IPS-18a (cell line): Measurements from ENCODE around the gene B4GALNT3.

Experiments used
- H3K27ac ChIP-seq: one replicate; pipeline ENCODE4 v1.5.1; 2013; ENCODE audit warnings: low read length
- H3K27me3 ChIP-seq: one replicate; pipeline ENCODE4 v1.6.1; 2013; ENCODE audit warnings: mild to moderate bottlenecking, low read length; ENCODE audit not compliant: control insufficient read depth, insufficient read depth
- H3K36me3 ChIP-seq: one replicate; pipeline ENCODE4 v1.6.1; 2013; ENCODE audit warnings: low read depth, low read length; ENCODE audit not compliant: control insufficient read depth
- H3K4me1 ChIP-seq: one replicate; pipeline ENCODE4 v1.6.1; 2013; ENCODE audit warnings: low read depth, low read length; ENCODE audit not compliant: control insufficient read depth
- H3K4me3 ChIP-seq: one replicate; pipeline ENCODE4 v1.5.1; 2013; ENCODE audit warnings: low read length
- H3K9ac ChIP-seq: one replicate; pipeline ENCODE4 v1.6.1; 2013; ENCODE audit warnings: mild to moderate bottlenecking, low read length, moderate library complexity
- H3K9me3 ChIP-seq: one replicate; pipeline ENCODE4 v1.6.1; 2013; ENCODE audit warnings: low read depth, low read length; ENCODE audit not compliant: control insufficient read depth

The B4GALNT3 gene

DNA sequence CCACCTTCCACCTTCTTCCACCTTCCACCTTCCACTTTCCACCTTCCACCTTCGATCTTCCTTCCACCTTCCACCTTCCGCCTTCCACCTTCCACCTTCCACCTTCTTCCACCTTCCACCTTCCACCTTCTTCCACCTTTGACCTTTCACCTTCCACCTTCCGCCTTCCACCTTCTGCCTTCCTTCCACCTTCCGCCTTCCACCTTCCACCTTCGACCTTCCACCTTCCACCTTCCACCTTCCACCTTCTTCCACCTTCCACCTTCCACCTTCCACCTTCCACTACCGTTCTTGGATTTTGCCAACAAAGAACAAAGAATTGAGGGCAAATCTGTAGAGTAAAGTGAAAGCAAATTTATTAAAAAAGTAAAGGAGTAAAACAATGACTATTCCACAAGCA is 53.2 kb downstream of the B4GALNT3 start:
- H3K36me3 ChIP-seq = no peaks in the 10 kb centered on the region
- H3K4me1 ChIP-seq = peaks cover 24% of the 10 kb centered on the region
- H3K4me3 ChIP-seq = no peak overlapping the region
- H3K9me3 ChIP-seq = no peaks in the 10 kb centered on the region
- no peaks in the 10 kb centered on the region for H3K27me3 ChIP-seq
- H3K9ac ChIP-seq = no peak overlapping the region
- no peak overlapping the region for H3K27ac ChIP-seq

DNA sequence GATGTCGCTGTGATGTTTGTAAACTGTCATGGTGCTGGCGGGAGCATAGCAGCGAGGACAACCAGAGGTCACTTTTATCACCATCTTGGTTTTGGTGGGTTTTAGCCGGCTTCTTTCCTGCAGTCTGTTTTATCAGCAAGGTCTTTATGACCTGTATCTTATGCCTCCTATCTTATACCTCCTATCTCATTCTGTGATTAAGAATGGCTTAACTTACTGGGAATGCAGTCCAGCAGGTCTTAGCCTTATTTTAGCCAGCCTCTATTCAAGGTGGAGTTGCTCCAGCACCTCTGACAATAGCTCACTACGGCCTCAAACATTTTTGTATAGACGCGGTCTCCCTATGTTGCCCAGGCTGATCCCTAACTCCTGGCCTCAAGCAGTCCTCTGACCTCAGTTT is 53.7 kb downstream of the B4GALNT3 start:
- Histone ChIP-seq H3K36me3 (no peaks in the 10 kb centered on the region), H3K9me3 (no peaks in the 10 kb centered on the region), H3K9ac (no peak overlapping the region), H3K27me3 (no peaks in the 10 kb centered on the region), H3K4me1 (peaks cover 23% of the 10 kb centered on the region), H3K4me3 (no peak overlapping the region), H3K27ac (no peak overlapping the region)

DNA sequence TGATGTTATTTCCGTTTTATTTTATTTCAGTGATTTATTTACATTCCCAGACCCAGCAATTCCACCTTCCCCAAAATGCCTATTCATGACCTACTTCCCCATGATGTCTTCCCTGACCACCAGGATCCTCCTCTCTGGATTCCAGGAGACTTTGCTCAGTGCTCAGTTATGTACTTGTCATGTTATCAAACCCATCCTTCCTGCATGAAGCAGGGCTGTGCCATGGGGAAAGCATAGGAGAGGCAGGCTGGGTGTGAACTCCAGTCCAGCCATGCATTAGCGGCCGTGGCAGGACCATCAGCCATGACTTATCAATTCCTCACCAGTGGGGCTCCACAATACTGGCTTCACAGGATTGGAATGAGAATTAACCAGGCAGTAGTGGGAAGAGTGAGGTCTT is 57.8 kb downstream of the B4GALNT3 start:
- H3K36me3 ChIP-seq = no peaks in the 10 kb centered on the region
- H3K27me3 ChIP-seq = no peaks in the 10 kb centered on the region
- no peak overlapping the region for H3K27ac ChIP-seq
- no peaks in the 10 kb centered on the region for H3K4me1 ChIP-seq
- H3K9me3 ChIP-seq = no peaks in the 10 kb centered on the region
- H3K4me3 ChIP-seq = no peak overlapping the region
- no peak overlapping the region for H3K9ac ChIP-seq

DNA sequence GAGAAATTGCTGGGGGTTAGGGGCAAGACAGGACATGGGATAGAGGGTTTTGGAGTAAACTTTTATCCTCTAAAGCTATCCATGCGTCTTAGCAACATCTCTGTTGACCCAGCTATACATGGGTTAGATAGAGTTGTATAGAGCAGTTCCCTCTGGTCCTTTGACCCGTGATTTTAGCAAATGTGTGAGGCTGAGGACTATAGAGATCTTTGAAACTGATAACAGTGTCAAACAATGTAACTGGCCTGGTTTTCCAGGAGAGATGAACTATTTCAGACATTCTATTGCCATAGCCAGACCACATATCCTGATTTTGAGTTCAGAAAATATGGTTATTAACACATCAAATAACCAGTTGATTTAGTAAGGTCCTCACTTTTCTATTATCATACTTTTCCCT is 60.4 kb downstream of the B4GALNT3 start:
- Histone ChIP-seq H3K4me1 (no peaks in the 10 kb centered on the region), H3K4me3 (no peak overlapping the region), H3K27me3 (no peaks in the 10 kb centered on the region), H3K9me3 (no peaks in the 10 kb centered on the region), H3K27ac (no peak overlapping the region), H3K9ac (no peak overlapping the region), H3K36me3 (no peaks in the 10 kb centered on the region)

DNA sequence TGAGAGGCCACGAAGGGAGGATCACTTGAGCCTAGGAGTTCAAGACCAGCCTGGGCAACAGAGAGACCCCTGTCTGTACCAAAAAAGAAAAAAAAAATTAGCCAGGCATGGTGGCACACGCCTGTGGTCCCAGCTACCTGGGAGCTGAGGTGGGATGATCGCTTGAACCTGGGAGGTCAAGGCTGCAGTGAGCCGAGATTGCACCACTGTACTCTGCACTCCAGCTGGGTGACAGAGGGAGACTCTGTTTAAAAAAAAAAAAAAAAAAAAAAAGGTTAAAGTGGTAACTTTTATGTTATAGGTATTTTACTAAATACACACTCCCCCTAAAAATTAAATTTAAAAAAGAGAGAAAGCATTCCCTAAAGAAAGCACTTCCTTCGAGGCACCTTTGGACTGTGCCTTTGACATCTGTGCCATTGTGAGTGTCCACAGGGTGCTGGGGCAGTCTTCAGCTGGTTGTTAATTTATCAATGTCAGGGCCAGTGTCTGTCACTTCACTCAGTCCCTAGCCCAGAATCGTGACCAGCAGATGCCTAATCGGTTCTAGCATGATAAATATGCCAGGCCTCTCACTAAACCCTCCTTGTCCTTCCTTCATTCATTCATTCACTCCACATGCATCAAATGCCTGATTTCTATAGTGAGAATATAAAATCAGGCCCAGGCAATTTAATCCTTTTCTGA is 63.1 kb downstream of the B4GALNT3 start:
- no peaks in the 10 kb centered on the region for H3K36me3 ChIP-seq
- no peak overlapping the region for H3K27ac ChIP-seq
- H3K27me3 ChIP-seq = no peaks in the 10 kb centered on the region
- H3K9ac ChIP-seq = no peak overlapping the region
- no peaks in the 10 kb centered on the region for H3K4me1 ChIP-seq
- no peaks in the 10 kb centered on the region for H3K9me3 ChIP-seq
- H3K4me3 ChIP-seq = no peak overlapping the region

DNA sequence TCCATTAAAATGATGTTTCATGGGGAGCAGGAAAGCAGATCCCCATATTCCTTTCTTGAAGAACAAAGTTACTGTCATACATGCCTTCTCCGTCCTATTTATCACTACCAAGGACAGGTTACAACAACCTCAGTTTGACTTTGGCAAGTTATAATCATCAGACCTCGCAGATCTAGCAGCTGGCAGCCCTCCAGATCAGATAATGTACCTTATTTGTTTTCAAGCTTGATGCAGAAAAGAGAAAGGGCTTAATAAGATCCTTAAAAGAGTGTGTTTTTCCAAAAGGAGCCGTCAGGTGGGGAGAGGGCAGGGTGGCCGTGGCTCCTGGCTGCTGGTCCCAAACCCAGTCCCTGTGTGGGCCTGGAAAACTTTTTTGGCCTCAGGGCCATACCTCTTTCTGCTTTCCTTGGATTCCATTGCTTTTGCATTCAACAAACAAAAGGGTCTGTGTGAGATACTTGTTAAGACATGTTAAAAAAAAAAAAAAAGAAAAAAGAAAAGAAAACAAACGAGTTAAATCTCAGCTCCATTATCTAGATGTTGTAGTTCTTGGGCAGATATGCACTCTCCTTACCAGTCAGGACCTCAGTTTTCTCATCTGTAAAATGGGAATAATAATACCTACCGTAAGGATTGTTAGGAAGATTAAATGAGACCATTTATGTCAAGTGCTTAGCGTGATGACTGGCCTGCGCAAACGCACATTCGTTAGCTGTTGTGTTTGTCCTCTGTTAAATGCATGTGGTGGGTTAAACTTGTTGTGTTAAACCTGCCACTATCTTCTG is 64.6 kb downstream of the B4GALNT3 start:
- Histone ChIP-seq H3K36me3 (no peaks in the 10 kb centered on the region), H3K9me3 (no peaks in the 10 kb centered on the region), H3K4me1 (no peaks in the 10 kb centered on the region), H3K27me3 (no peaks in the 10 kb centered on the region), H3K27ac (no peak overlapping the region), H3K4me3 (no peak overlapping the region), H3K9ac (no peak overlapping the region)

DNA sequence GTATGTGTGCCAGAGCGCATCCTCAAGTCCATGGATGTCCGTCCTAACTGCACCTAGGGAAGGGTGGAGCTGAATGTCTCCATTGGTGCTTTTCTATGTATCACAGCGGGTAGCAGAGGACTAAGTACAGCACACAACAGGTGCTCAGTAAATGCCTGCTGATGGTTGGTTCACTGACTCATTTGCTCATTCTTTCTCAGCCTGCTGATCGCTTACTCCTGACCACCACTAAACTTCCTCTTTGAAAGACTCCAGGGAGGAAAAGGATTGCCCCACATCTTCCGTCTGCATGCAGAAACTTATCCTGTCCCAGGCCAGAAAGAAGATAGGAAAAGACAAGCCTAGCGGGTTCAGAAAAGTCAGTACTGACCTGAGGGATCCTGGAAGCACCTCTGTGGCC is 66.3 kb downstream of the B4GALNT3 start:
- Histone ChIP-seq H3K4me3 (no peak overlapping the region), H3K9ac (no peak overlapping the region), H3K27me3 (no peaks in the 10 kb centered on the region), H3K4me1 (no peaks in the 10 kb centered on the region), H3K27ac (no peak overlapping the region), H3K36me3 (no peaks in the 10 kb centered on the region), H3K9me3 (no peaks in the 10 kb centered on the region)

DNA sequence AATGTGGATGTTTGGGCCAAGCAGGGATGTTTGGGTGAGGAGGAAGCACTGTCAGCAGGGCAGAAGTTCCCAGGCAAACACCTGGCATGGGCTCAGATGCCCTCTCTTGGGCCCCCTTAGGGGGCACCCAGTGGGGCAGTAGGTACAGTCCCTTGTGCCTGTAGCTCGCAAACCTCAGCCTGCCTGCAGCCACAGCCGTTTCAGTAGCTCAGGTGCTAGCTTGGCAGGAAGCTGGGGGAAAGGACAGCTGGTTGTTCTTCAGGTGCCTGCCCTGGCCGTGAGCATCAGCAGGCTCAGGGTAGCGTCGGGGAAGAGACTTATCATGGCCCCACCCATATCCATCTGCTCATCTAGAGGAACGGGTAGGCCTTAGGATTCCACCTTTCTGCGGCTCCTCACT is 67.5 kb downstream of the B4GALNT3 start:
- no peak overlapping the region for H3K9ac ChIP-seq

DNA sequence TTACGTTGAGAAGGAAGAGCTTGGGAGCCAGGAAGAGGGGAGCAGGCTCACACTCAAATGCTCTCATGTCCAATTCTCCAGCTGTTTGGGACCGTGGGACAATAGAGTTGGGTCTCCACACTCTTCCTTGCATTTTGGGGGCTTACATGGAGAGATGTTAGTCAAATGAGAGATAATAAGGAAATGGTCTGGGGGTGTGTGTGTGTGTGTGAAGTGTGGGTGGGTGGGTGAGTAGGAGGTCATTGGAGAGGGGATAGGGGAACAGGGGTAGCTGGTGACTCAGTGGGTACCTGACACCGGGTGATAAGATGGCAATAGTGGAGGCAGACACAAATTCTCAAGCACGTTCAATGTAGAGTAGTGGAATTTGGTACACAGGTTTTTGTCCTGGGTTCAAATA is 68.0 kb downstream of the B4GALNT3 start:
- no peaks in the 10 kb centered on the region for H3K27me3 ChIP-seq

More for the DNA sequence above, 67.5 kb downstream of the B4GALNT3 start:
- no peak overlapping the region for H3K27ac ChIP-seq
- H3K9me3 ChIP-seq = peaks cover 4% of the 10 kb centered on the region
- H3K36me3 ChIP-seq = no peaks in the 10 kb centered on the region
- H3K27me3 ChIP-seq = no peaks in the 10 kb centered on the region
- no peaks in the 10 kb centered on the region for H3K4me1 ChIP-seq
- H3K4me3 ChIP-seq = no peak overlapping the region

DNA sequence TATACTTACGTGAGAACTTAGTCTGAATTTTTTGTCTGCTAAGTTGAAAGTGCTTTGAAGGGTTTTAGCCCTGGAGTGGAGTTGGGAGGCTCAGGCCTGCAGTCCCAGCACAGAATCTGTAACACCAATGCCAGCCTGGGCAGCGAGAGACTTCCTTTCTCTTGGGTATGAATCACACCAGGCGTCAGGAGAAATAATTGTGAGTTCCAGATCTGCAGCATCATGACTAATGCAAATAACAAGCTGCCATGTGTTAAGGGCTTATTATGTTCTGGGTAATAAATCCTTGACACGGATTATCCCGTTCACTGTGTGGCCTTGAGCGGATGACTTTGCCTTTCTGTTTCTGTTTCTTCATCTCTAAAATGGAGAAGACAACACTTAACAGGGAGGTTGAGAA is 70.6 kb downstream of the B4GALNT3 start:
- H3K4me3 ChIP-seq = no peak overlapping the region
- no peaks in the 10 kb centered on the region for H3K27me3 ChIP-seq
- H3K36me3 ChIP-seq = no peaks in the 10 kb centered on the region
- no peaks in the 10 kb centered on the region for H3K4me1 ChIP-seq
- H3K9me3 ChIP-seq = peaks cover 5% of the 10 kb centered on the region
- H3K9ac ChIP-seq = no peak overlapping the region
- no peak overlapping the region for H3K27ac ChIP-seq

More for the DNA sequence above, 68.0 kb downstream of the B4GALNT3 start:
- Histone ChIP-seq H3K9me3 (peaks cover 5% of the 10 kb centered on the region), H3K36me3 (no peaks in the 10 kb centered on the region), H3K4me3 (no peak overlapping the region), H3K4me1 (no peaks in the 10 kb centered on the region), H3K27ac (no peak overlapping the region), H3K9ac (no peak overlapping the region)

DNA sequence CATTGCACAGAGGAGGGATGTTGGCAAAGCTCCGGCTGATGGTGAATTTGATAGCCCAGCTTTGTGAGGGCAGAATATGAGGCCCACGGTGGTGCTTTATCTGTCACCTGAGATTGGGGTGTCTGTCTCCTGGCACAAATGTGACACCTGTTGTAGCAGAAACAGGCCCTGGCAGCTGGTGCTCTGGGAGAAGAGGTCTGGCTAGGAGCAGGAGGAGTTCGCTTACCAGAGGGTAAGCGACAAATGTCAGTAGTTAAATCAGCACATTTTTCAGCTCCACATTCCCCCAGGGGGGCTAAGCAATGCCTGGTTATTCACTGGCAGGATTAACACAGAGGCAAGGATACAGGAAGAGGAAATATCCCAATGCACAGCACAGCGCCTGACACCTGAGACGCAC is 71.1 kb downstream of the B4GALNT3 start:
- H3K4me3 ChIP-seq = no peak overlapping the region
- H3K4me1 ChIP-seq = no peaks in the 10 kb centered on the region
- no peaks in the 10 kb centered on the region for H3K27me3 ChIP-seq
- no peak overlapping the region for H3K27ac ChIP-seq
- H3K9ac ChIP-seq = no peak overlapping the region
- no peaks in the 10 kb centered on the region for H3K36me3 ChIP-seq
- H3K9me3 ChIP-seq = peaks cover 5% of the 10 kb centered on the region
